ENCODE data around the gene KDM4B.

GRCh38 chr19:5086230-5086629 is 117.3 kb downstream of the KDM4B start:
- TF ChIP-seq POLR2AphosphoS5 (IDR thresholded peaks at IDR 0.05; ENCODE audit: low read depth, low read length) (no peak), EP300 (IDR thresholded peaks at IDR 0.05; ENCODE audit: borderline replicate concordance in 1 of 2, low read depth in 1 of 2, low read length in 1 of 2) (no peak)
